Measurements from ENCODE around the gene UTP25. TPM values are rescaled to one million over a fixed set of nuclear protein-coding genes. Genes with fewer than 3 reads are reported as not detected.

The UTP25 gene
- total RNA-seq, 1 experiment from 2014 or later = 4.8 TPM

DNA sequence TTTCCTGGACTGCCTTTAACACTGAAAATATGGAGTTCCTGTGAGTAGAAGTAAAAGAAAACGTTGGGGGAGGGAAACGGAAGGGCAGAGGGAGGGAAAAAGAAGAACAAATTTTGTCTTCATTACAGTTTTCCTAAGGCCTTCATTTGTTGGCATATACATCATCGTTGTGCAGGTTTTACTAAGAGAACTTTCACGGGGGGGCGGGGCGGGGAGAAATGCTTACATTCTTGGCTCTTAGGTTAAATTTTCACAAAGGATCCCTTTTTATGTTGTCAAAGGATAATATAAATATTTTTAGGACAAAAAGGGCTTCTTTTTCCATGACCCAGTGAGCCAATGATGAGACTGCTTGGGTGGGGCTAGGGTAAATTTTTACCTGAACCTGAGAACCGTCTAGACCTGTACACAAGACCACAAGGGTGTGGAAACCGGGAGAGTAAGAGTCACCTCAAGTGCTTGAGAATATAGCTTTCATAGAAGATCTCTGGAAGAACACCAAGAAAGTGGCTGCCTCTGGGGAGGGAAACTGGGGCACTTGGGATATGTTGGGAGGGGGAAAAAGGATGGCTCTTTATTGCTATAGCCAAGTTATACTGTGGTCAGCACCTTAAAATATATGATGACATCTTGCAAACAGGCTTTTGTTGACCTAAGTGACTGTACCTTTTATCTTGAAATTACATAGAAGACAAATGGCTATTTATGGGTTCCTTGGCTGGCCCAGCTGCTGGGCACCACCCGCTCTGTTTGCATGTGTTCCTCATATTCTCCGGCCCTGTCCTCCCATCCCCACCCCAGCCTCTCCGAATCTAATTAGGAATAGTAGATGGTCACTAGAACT, 2.0 kb upstream of the UTP25 start:
- TF ChIP-seq ZNF396 (CRISPR knock-in tag; IDR thresholded peaks at IDR 0.05; ENCODE audit: borderline replicate concordance) = no peak
- TF ChIP-seq NR1H2 (CRISPR knock-in tag; IDR thresholded peaks at IDR 0.05) = no peak
- TF ChIP-seq, protein P1, sequence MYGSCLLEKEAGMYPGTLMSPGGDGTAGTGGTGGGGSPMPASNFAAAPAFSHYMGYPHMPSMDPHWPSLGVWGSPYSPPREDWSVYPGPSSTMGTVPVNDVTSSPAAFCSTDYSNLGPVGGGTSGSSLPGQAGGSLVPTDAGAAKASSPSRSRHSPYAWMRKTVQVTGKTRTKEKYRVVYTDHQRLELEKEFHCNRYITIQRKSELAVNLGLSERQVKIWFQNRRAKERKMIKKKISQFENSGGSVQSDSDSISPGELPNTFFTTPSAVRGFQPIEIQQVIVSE (CRISPR knock-in tag; IDR thresholded peaks at IDR 0.05; ENCODE audit: borderline replicate concordance) = no peak
- TF ChIP-seq, protein P2, sequence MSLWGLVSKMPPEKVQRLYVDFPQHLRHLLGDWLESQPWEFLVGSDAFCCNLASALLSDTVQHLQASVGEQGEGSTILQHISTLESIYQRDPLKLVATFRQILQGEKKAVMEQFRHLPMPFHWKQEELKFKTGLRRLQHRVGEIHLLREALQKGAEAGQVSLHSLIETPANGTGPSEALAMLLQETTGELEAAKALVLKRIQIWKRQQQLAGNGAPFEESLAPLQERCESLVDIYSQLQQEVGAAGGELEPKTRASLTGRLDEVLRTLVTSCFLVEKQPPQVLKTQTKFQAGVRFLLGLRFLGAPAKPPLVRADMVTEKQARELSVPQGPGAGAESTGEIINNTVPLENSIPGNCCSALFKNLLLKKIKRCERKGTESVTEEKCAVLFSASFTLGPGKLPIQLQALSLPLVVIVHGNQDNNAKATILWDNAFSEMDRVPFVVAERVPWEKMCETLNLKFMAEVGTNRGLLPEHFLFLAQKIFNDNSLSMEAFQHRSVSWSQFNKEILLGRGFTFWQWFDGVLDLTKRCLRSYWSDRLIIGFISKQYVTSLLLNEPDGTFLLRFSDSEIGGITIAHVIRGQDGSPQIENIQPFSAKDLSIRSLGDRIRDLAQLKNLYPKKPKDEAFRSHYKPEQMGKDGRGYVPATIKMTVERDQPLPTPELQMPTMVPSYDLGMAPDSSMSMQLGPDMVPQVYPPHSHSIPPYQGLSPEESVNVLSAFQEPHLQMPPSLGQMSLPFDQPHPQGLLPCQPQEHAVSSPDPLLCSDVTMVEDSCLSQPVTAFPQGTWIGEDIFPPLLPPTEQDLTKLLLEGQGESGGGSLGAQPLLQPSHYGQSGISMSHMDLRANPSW (CRISPR knock-in tag; conservative IDR thresholded peaks at IDR 0.05; ENCODE audit: low read depth) = no peak
- Mint-ChIP-seq H3K9me3 (no peaks in the 10 kb centered on the region), H3K4me3 (no peak overlapping the region; the same call in 1 of the 2 replicates), H3K4me1 (peaks cover 10% of the 10 kb centered on the region), H3K27me3 (ENCODE audit: low read depth) (peaks cover 9% of the 10 kb centered on the region), H3K27ac (no peak overlapping the region), H3K36me3 (peaks cover 3% of the 10 kb centered on the region)
- ChIA-PET POLR2A (no interaction called here), CTCF (interaction anchor here (1.3 kb wide), 1 partner anchor 20 kb away, joined by 3 read pairs; the partner anchor contains the start of gene IRF6)
- no peak for ATAC-seq
- no peak for DNase-seq (ENCODE audit: low spot score)

DNA sequence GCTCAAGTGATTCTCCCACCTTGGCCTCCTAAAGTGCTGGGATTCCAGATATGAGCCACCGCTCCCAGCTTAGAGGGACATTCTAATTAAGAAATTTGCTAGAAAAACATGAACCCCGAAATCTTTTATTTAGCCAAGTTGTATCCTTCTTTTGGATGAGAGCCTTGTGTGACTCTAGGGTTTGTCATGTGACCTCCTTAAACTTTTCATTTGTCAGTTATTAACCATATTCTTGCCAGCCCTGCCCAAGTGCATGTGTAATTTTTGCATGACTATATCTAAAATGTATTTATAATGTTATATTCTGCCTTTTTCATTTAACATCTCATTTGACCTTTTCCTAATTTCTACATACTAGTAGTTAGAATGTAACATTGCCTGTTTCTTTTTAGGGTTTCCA, 1.9 kb downstream of the UTP25 start:
- Mint-ChIP-seq H3K4me3 (peak overlapping the region; percentile 60), H3K36me3 (peaks cover 36% of the 10 kb centered on the region), H3K27me3 (ENCODE audit: low read depth) (peaks cover under 1% of the 10 kb centered on the region; the same call in 1 of the 2 replicates), H3K27ac (no peak overlapping the region), H3K9me3 (no peaks in the 10 kb centered on the region), H3K4me1 (peaks cover 7% of the 10 kb centered on the region)
- ATAC-seq (no peak), DNase-seq (ENCODE audit: low spot score) (no peak)
- ChIA-PET CTCF (no interaction called here), POLR2A (no interaction called here)
- TF ChIP-seq, protein P3, sequence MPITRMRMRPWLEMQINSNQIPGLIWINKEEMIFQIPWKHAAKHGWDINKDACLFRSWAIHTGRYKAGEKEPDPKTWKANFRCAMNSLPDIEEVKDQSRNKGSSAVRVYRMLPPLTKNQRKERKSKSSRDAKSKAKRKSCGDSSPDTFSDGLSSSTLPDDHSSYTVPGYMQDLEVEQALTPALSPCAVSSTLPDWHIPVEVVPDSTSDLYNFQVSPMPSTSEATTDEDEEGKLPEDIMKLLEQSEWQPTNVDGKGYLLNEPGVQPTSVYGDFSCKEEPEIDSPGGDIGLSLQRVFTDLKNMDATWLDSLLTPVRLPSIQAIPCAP (CRISPR knock-in tag; IDR thresholded peaks at IDR 0.05) = no peak
- TF ChIP-seq FOXK1 (CRISPR knock-in tag; IDR thresholded peaks at IDR 0.05) (no peak), SMAD3 (CRISPR knock-in tag; IDR thresholded peaks at IDR 0.05; ENCODE audit: borderline replicate concordance) (no peak), SMAD4 (CRISPR knock-in tag; IDR thresholded peaks at IDR 0.05) (no peak), OVOL2 (CRISPR knock-in tag; IDR thresholded peaks at IDR 0.05; ENCODE audit: borderline replicate concordance) (no peak), TCF7 (CRISPR knock-in tag; IDR thresholded peaks at IDR 0.05; ENCODE audit: low read depth) (no peak), ZNF263 (CRISPR knock-in tag; IDR thresholded peaks at IDR 0.05; ENCODE audit: low read depth) (no peak), ZNF416 (CRISPR knock-in tag; IDR thresholded peaks at IDR 0.05) (no peak), ZNF232 (CRISPR knock-in tag; IDR thresholded peaks at IDR 0.05) (no peak)
- TF ChIP-seq, protein P4, sequence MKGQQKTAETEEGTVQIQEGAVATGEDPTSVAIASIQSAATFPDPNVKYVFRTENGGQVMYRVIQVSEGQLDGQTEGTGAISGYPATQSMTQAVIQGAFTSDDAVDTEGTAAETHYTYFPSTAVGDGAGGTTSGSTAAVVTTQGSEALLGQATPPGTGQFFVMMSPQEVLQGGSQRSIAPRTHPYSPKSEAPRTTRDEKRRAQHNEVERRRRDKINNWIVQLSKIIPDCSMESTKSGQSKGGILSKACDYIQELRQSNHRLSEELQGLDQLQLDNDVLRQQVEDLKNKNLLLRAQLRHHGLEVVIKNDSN (CRISPR knock-in tag; IDR thresholded peaks at IDR 0.05) = no peak
- TF ChIP-seq, protein P5, sequence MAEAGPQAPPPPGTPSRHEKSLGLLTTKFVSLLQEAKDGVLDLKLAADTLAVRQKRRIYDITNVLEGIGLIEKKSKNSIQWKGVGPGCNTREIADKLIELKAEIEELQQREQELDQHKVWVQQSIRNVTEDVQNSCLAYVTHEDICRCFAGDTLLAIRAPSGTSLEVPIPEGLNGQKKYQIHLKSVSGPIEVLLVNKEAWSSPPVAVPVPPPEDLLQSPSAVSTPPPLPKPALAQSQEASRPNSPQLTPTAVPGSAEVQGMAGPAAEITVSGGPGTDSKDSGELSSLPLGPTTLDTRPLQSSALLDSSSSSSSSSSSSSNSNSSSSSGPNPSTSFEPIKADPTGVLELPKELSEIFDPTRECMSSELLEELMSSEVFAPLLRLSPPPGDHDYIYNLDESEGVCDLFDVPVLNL (CRISPR knock-in tag; IDR thresholded peaks at IDR 0.05; ENCODE audit: borderline replicate concordance, low read depth) = no peak

DNA sequence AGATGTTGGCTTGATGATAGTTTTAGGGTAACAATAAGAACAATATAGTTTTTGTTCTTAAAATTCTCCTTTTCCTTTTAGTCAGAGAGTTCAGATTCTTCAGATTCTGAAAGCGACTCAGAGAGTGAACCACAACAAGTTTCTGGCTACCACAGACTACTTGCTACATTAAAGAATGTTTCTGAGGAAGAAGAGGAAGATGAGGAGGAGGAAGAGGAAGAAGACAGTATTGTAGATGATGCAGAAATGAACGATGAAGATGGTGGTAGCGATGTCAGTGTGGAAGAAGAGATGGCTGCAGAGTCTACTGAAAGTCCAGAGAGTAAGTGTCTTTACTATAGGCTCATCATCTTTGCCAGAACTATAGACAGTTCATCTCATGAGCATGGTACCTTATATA, 3.0 kb downstream of the UTP25 start:
- TF ChIP-seq, protein P6, sequence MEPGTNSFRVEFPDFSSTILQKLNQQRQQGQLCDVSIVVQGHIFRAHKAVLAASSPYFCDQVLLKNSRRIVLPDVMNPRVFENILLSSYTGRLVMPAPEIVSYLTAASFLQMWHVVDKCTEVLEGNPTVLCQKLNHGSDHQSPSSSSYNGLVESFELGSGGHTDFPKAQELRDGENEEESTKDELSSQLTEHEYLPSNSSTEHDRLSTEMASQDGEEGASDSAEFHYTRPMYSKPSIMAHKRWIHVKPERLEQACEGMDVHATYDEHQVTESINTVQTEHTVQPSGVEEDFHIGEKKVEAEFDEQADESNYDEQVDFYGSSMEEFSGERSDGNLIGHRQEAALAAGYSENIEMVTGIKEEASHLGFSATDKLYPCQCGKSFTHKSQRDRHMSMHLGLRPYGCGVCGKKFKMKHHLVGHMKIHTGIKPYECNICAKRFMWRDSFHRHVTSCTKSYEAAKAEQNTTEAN (CRISPR knock-in tag; IDR thresholded peaks at IDR 0.05) = no peak
- TF ChIP-seq TCF7 (CRISPR knock-in tag; IDR thresholded peaks at IDR 0.05; ENCODE audit: low read depth) (no peak), NFATC4 (CRISPR knock-in tag; IDR thresholded peaks at IDR 0.05) (no peak)
- no peak for ATAC-seq
- no peak overlapping the region for H3K4me3 Mint-ChIP-seq
- H3K27ac Mint-ChIP-seq = no peak overlapping the region
- ChIA-PET CTCF (no interaction called here), POLR2A (no interaction called here)
- H3K27me3 Mint-ChIP-seq (ENCODE audit: low read depth) = no peaks in the 10 kb centered on the region
- H3K36me3 Mint-ChIP-seq = peaks cover 41% of the 10 kb centered on the region
- no peaks in the 10 kb centered on the region for H3K9me3 Mint-ChIP-seq
- no peak for DNase-seq (ENCODE audit: low spot score)
- peaks cover 7% of the 10 kb centered on the region for H3K4me1 Mint-ChIP-seq
